GM18867 (cell line): Measurements from ENCODE around the gene HOTAIR.

ENCODE experiments used
- ATAC-seq: cut with Tn5 transposase; IDR thresholded peaks from one replicate; pipeline ENCODE4 v1.9.1; 2021; ENCODE audit warnings: mild to moderate bottlenecking, moderate library complexity; ENCODE audit not compliant: unreplicated experiment

The HOTAIR gene

GRCh38 chr12:53976172-53976822 is 1.5 kb upstream of the HOTAIR start:
- no peak for ATAC-seq

- no peak for ATAC-seq
Measured at GRCh38 chr12:53975479-53976152, 862 bp upstream of the HOTAIR start.

DNA sequence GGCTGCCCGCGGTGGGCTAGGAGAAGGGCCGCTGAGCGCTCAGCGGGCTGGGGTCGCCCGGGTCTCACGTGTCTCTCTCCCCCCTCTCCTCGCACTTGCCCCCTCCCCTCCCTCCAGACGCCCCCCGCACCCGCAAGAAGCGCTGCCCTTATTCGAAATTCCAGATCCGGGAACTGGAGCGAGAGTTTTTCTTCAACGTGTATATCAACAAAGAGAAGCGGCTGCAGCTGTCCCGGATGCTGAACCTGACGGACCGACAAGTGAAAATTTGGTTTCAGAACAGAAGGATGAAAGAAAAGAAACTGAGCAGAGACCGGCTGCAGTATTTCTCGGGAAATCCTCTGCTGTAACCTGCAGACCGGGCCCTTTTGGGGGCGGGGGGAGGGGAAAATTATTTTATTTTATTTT is 314 bp upstream of the HOTAIR start:
- no peak for ATAC-seq

DNA sequence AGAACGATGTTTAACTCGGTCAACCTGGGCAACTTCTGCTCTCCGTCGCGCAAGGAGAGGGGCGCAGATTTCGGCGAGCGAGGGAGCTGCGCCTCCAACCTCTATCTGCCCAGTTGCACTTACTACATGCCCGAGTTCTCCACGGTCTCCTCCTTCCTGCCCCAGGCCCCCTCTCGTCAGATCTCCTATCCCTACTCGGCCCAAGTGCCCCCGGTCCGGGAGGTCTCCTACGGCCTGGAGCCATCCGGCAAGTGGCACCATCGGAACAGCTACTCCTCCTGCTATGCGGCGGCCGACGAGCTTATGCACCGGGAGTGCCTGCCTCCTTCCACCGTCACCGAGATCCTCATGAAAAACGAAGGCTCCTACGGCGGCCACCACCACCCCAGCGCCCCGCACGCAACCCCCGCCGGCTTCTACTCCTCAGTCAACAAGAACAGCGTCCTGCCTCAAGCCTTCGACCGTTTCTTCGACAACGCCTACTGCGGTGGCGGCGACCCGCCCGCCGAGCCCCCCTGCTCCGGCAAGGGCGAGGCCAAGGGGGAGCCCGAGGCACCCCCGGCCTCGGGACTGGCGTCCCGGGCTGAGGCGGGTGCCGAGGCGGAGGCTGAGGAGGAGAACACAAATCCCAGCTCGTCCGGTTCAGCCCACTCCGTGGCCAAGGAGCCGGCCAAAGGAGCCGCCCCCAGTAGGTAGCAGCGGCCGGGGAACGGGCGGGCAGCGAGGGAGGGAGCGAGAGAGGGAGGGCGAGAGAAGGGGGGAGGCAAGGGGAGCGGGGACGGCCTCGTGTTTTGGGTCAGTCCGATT is 1.3 kb downstream of the HOTAIR start:
- ATAC-seq, result no peak

DNA sequence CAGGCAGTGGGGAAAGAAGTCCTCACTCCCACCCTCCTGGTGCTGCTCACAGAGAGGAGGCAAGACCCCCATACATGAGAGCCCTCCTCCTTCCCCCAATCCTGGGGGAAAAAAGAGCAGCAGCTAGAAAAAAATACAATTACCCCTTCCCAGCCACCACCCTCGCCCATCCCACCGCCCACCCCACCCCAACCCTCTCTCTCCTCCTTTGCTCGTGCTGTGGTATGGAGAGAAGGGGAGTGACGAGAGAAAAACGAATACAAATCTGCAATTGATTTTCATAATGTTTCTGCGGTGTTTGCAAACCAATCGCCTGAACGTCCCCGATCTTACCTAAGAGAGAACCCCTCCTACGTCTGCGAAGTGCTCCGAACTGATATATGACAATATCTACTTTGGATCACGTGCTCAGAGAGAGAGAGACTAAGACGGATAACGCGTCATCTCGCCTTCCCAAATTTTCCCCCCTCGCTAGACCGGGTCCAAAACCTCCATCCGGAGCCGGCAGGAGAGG is 2.0 kb downstream of the HOTAIR start, which contains the start of gene HOXC11:
Gene HOXC11 (plus strand): TSS at position 405 of the 514 bp plus-strand sequence. CDS start 116 bp downstream, outside the sequence.
- ATAC-seq, result no peak

DNA sequence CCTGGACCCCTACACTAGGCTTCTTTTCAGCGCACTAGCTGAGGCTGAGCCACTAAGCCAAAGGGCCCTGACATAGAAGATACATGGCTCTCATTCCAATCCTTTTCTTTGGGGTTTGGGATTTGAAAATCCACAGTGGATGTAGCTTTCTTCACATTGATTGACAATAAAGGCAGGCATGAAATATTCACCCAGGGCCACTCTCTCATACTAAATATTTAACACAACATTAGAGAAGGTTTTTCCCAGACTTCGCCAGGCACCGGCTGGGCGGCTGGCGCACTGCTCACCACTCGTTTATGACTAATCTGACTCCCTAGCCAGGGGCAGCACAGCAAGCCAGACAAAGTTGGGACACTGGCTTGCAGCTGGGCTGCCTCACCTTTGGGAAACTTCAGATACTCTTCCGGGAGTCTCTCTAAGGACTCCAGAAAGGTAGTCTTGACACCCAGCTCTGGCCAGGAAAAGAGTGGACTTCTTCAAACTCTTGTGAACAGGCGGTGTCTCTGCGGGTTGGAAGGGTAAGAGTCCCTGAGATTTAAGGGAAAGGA is 2.5 kb downstream of the HOTAIR start:
- ATAC-seq, result no peak

- no peak for ATAC-seq
Measured at GRCh38 chr12:53971686-53972085, 3.1 kb downstream of the HOTAIR start.

- no peak for ATAC-seq
Measured at GRCh38 chr12:53971129-53971528, 3.6 kb downstream of the HOTAIR start.

GRCh38 chr12:53970451-53970850 is 4.3 kb downstream of the HOTAIR start:
- no peak for ATAC-seq

- ATAC-seq, result no peak
Measured at GRCh38 chr12:53969588-53970259, 5.0 kb downstream of the HOTAIR start.

DNA sequence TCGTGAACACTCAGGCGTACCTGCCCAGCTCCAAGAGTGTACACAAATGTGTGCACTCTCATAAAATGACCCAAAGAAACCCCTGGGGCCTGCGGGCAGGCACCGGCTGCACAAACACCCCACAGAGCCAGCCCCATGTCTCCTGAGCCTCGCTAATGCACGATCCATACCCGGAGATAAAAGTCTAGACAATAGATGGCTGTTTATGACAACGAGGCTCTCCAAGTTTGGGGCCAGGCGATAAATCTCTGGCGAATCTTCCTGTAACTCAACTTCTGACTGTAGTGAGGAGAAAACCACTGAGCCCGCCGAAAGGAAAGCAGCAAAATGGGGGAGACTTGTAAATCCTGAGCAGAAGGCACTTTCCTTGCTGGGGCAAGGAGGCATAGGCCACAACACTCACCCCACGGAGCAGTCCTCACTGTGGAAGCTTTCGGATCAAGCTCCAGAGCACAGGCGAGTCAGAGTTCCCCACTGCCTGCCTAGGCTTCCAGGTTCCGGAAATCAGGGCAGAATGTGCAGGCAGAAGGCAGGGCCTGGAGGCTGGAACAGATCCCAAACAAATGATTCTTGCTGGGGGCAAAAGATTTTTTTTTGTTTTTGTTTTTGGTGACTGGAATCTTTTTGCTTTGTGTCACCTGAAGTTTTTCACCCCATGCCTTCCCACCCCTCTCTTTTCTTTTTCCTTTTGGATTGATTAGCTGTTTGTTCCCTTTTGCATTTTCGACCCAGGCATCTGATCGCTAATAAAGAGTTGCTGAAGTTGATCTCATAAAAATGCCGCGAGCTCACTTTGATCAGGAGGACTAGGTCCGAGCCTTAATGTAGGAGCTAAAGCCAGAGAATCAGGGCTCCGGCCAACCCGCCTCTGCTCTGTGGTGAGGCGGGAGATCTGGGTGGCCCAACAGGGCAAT is 6.3 kb downstream of the HOTAIR start:
- ATAC-seq, result no peak

DNA sequence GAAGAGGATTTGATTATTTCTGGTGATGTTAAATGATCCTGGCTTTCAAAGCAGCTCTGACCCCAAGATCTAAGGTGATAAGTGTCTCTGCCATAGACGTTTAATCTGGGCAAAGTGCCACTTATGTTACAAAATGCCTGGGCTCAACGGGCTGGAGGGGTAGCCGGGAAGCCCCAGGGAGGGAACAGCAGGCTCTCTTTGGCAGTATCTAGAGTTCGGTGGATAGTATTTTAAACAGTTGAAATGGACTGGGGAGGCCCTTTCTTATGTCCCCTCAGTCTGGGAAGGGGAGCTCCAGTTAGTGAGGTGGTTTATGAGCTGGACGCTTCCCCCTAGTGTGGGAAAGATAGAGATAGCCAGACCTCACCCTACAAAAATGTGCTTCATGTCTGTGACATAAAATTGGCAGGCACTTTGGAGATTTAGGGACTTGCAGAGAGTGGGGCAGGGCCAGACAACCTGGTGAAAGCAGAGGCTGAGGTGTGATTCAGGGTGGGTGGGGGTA is 7.3 kb downstream of the HOTAIR start:
- ATAC-seq, result no peak

DNA sequence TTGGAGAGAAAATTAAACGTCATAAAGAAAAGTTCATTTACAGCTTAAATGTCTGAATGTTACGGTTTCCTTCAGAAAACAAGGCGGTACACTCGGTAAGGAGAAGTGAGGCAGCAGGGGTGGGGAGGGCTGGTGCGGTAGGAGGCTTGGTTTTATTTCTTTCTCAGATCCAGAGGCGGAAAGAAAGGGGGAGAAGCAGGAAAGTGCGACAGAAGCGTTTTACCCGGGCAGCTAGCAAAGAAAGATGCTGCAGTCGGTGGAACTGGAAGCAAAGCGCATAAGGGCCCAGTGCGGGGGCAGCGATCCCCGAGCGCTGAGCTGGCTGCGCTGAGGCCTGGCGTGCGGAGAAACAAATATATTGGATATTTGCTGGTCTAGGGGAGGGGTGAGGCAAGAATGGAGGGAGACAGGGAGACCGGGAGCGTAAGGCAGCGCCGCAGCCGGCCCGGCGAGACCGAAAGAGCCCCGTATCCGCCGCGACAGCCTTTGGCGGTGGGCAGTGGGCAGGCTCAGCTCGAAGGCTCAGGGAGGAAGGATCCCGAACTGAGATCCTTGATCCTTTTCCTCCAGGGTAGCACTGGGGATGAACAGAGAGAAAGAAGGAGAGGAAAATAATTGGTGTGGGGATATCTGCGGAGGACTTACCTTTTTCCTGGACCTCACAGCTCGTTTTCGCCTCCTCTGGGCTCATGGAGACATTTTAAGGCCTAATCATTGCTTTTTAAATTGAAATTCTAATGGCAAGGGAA is 8.2 kb downstream of the HOTAIR start:
- no peak for ATAC-seq

DNA sequence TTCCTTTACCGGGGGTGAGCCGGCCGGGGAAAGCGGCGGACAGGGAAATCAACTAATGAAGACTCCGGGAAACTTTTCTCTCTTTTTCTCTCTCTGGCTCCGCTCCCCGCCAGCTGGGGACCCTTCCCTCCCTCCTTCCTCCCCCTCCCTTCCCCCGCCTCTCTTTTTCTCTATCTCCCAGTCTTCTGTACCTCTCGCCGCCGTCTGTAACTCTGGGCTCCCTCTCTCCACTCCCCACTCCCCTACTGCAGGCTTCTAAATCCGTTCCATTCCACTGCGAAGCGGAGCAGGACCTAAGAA is 8.7 kb downstream of the HOTAIR start:
- ATAC-seq, result no peak

DNA sequence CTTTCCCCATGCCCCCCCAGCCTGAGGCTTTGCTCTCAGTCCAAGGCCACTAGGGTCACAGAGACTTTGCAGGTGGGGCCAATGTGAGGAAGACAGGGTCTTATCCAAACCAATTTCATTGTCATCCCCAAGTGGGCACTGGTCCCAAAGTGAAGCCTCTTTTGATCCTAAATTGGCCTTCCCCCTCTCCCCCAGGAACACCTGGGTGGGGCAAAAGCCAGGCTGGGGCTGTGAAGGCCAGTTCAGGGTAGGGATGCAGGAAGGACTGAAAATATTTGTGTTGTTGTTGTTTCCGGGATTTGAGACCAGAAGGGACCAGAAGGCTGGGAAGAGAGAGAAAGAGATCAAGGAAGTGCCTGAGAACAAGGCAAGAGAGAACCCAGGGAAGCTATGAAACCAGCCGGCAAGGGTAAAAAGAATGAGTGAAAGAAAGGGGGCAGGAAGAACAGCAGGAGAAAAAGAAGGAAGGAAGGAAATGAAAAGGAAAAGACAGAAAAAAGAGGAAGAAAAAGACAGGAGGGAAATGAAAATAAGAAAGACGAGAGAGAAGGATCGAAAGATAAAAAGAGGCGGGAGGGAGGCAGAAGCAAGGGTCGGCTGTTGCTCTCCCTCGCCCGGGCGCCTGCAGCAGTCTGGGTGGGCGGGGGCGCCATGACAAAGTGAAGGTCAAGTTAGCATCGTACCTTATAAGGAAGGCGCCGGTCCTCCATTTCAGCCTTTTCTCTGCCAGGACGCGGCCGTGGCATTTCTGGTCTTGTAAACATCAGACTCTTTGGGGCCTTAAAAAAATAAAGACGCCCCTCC is 9.3 kb downstream of the HOTAIR start:
- ATAC-seq, result no peak

- no peak for ATAC-seq
Measured at GRCh38 chr12:53964315-53964713, 10.4 kb downstream of the HOTAIR start.

GRCh38 chr12:53963434-53964314 is 11.1 kb downstream of the HOTAIR start:
- ATAC-seq, result no peak
